ENCODE results near the gene FARSA. TPM values are rescaled to one million over a fixed set of nuclear protein-coding genes. Genes with fewer than 3 reads are reported as not detected.
A peak's percentile ranks its signal among the peaks of the same experiment; 100 is the strongest.

Gene FARSA
- total RNA-seq, 1 donor from 2014 or later, result 76.7 TPM

DNA sequence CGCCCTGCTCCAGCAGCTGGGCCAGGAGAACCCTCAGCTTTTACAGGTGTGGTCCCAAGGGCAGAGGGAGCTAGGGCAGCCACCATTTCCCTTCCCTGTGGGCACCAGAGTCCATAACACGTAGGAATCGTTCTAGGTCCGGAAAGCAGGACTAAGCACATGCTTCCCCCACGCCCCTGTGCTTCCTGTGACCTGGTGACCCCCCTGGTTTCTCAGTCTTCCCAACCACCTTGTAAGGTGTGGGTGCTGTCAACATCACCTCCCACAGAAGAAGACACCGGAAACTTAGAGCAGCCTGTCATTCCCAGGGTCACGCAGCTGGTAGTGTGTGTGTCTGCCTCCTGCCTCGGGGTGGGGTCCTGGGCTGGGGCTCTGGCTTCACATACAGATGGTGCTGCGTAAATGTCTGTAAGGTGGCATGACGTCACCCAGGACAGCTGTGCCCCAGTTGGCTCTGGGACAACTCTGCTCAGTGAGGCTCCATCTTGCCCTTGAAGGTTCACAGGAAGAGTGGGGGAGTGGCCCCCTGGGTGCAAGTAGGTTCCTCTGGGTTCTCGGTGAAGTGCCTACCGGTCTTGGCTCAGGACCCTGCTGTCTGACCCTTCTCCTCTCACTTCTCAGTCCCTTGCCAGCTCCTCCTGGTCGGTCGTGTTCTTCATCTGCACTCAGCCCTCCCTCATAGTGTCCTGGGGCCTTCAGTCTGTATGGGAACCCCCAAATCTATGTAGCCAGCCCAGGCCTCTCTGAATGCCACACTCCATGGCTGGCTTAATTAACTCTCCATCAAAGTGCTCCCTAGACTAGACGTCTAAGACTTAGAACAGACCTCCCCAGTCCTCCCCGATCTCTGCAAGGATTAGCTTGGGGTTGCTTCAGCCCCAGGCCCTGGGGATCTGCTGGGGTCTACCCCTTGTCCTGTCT lies 16.1 kb upstream of the FARSA start:
- Mint-ChIP-seq H3K4me1 (ENCODE audit: low read depth, unreplicated experiment) (peaks cover 7% of the 10 kb centered on the region), H3K4me3 (ENCODE audit: unreplicated experiment) (peak overlapping the region; percentile 68), H3K36me3 (ENCODE audit: low read depth, unreplicated experiment) (peaks cover 9% of the 10 kb centered on the region), H3K27ac (ENCODE audit: unreplicated experiment) (peak overlapping the region; percentile 69), H3K27me3 (ENCODE audit: low read depth, unreplicated experiment) (no peaks in the 10 kb centered on the region), H3K9me3 (ENCODE audit: unreplicated experiment) (no peaks in the 10 kb centered on the region)
- H3K4me1 ChIP-seq (ENCODE audit: insufficient read depth, low read length), result peaks cover 35% of the 10 kb centered on the region
- no peak overlapping the region for H3K4me2 ChIP-seq (ENCODE audit: low read length)
- no peak for TF ChIP-seq EZH2 (IDR thresholded peaks at IDR 0.05; ENCODE audit: insufficient read depth, low read length)
- TF ChIP-seq, protein P1, sequence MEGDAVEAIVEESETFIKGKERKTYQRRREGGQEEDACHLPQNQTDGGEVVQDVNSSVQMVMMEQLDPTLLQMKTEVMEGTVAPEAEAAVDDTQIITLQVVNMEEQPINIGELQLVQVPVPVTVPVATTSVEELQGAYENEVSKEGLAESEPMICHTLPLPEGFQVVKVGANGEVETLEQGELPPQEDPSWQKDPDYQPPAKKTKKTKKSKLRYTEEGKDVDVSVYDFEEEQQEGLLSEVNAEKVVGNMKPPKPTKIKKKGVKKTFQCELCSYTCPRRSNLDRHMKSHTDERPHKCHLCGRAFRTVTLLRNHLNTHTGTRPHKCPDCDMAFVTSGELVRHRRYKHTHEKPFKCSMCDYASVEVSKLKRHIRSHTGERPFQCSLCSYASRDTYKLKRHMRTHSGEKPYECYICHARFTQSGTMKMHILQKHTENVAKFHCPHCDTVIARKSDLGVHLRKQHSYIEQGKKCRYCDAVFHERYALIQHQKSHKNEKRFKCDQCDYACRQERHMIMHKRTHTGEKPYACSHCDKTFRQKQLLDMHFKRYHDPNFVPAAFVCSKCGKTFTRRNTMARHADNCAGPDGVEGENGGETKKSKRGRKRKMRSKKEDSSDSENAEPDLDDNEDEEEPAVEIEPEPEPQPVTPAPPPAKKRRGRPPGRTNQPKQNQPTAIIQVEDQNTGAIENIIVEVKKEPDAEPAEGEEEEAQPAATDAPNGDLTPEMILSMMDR (IDR thresholded peaks at IDR 0.05; ENCODE audit: insufficient read depth, low read depth, low read length), result no peak
- no peaks in the 10 kb centered on the region for H3K27me3 ChIP-seq (ENCODE audit: insufficient read depth, low read length)
- no peak overlapping the region for H2AFZ ChIP-seq (ENCODE audit: low read depth, low read length)
- H3K4me3 ChIP-seq (ENCODE audit: insufficient read depth, low read depth, low read length), result no peak overlapping the region
- DNase-seq (ENCODE audit: low read depth) (no peak), FAIRE-seq (no peak)
- H3K36me3 ChIP-seq (ENCODE audit: insufficient read depth, low read length), result peaks cover 28% of the 10 kb centered on the region
- no peaks in the 10 kb centered on the region for H3K9me3 ChIP-seq (ENCODE audit: insufficient read depth, low read depth, low read length)
- no peak overlapping the region for H3K9ac ChIP-seq (ENCODE audit: low read length)
- H3K27ac ChIP-seq (ENCODE audit: low read depth, low read length), result no peak overlapping the region
- peaks cover 28% of the 10 kb centered on the region for H4K20me1 ChIP-seq (ENCODE audit: insufficient read depth, low read length)
- peaks cover 58% of the 10 kb centered on the region for H3K79me2 ChIP-seq (ENCODE audit: insufficient read depth, low read length)

GRCh38 chr19:12948612-12949362 lies 15.3 kb upstream of the FARSA start:
- no peak for FAIRE-seq
- no peak for DNase-seq (ENCODE audit: low read depth)
- H4K20me1 ChIP-seq (ENCODE audit: insufficient read depth, low read length), result peaks cover 34% of the 10 kb centered on the region
- H3K79me2 ChIP-seq (ENCODE audit: insufficient read depth, low read length), result peaks cover 53% of the 10 kb centered on the region
- no peak overlapping the region for H2AFZ ChIP-seq (ENCODE audit: low read depth, low read length)
- H3K27ac ChIP-seq (ENCODE audit: low read depth, low read length), result no peak overlapping the region
- Mint-ChIP-seq H3K9me3 (ENCODE audit: unreplicated experiment) (no peaks in the 10 kb centered on the region), H3K4me1 (ENCODE audit: low read depth, unreplicated experiment) (peaks cover 7% of the 10 kb centered on the region), H3K27ac (ENCODE audit: unreplicated experiment) (no peak overlapping the region), H3K4me3 (ENCODE audit: unreplicated experiment) (peak overlapping the region; percentile 54), H3K36me3 (ENCODE audit: low read depth, unreplicated experiment) (peaks cover 12% of the 10 kb centered on the region), H3K27me3 (ENCODE audit: low read depth, unreplicated experiment) (no peaks in the 10 kb centered on the region)
- H3K9ac ChIP-seq (ENCODE audit: low read length), result no peak overlapping the region
- H3K4me2 ChIP-seq (ENCODE audit: low read length), result no peak overlapping the region
- H3K36me3 ChIP-seq (ENCODE audit: insufficient read depth, low read length), result peaks cover 30% of the 10 kb centered on the region
- H3K9me3 ChIP-seq (ENCODE audit: insufficient read depth, low read depth, low read length), result no peaks in the 10 kb centered on the region
- peaks cover 31% of the 10 kb centered on the region for H3K4me1 ChIP-seq (ENCODE audit: insufficient read depth, low read length)
- no peak for TF ChIP-seq EZH2 (IDR thresholded peaks at IDR 0.05; ENCODE audit: insufficient read depth, low read length)
- TF ChIP-seq, protein P1 (IDR thresholded peaks at IDR 0.05; ENCODE audit: insufficient read depth, low read depth, low read length), result no peak
- H3K27me3 ChIP-seq (ENCODE audit: insufficient read depth, low read length), result no peaks in the 10 kb centered on the region
- H3K4me3 ChIP-seq (ENCODE audit: insufficient read depth, low read depth, low read length), result no peak overlapping the region

Data from astrocyte (in vitro differentiated cells and primary cell).